Loucy (cell line): ENCODE measurements around the gene DAGLB.

ENCODE experiments used
- H2AFZ ChIP-seq: fragments of 200-600 bp; sonication (generic); 2 replicates; pipeline ENCODE4 v1.6.0; 2016; ENCODE audit warnings: antibody characterized with exemption, mild to moderate bottlenecking, low read length, moderate library complexity
- H3F3A ChIP-seq: fragments of 200-600 bp; 2 replicates; pipeline ENCODE4 v1.6.0; 2016; ENCODE audit warnings: antibody characterized with exemption, low read depth, mild to moderate bottlenecking
- H3K27me3 ChIP-seq: fragments of 200-600 bp; sonication (generic); 2 replicates; pipeline ENCODE4 v1.6.1; 2014; ENCODE audit warnings: low read length, mild to moderate bottlenecking; ENCODE audit not compliant: insufficient read depth, poor library complexity, severe bottlenecking
- H3K36me3 ChIP-seq: fragments of 200-600 bp; sonication (generic); 2 replicates; pipeline ENCODE4 v1.6.1; 2016; ENCODE audit warnings: low read length; ENCODE audit not compliant: insufficient read depth
- H3K4me1 ChIP-seq: fragments of 200-600 bp; sonication (generic); 2 replicates; pipeline ENCODE4 v1.5.1; 2014; ENCODE audit warnings: low read length, mild to moderate bottlenecking; ENCODE audit not compliant: insufficient read depth, poor library complexity, severe bottlenecking
- H3K4me2 ChIP-seq: fragments of 200-600 bp; sonication (generic); 2 replicates; pipeline ENCODE4 v1.6.0; 2014; ENCODE audit warnings: antibody characterized with exemption, low read length, low read depth, mild to moderate bottlenecking; ENCODE audit not compliant: poor library complexity, severe bottlenecking
- H3K4me3 ChIP-seq: fragments of 200-600 bp; sonication (generic); 2 replicates; pipeline ENCODE4 v1.5.1; 2014; ENCODE audit warnings: low read length, mild to moderate bottlenecking, mixed read lengths; ENCODE audit not compliant: poor library complexity, severe bottlenecking
- H3K79me2 ChIP-seq: fragments of 200-600 bp; sonication (generic); 2 replicates; pipeline ENCODE4 v1.6.1; 2014; ENCODE audit warnings: low read length; ENCODE audit not compliant: insufficient read depth
- H3K9ac ChIP-seq: fragments of 200-600 bp; sonication (generic); 2 replicates; pipeline ENCODE4 v1.6.0; 2014; ENCODE audit warnings: mild to moderate bottlenecking, low read depth, low read length, moderate library complexity; ENCODE audit not compliant: poor library complexity, severe bottlenecking
- H3K9me2 ChIP-seq: fragments of 200-600 bp; sonication (generic); replicated peaks from 2 replicates; pipeline ENCODE4 v1.6.1; 2016; ENCODE audit warnings: low read depth, low read length, mixed read lengths
- H3K9me3 ChIP-seq: fragments of 200-600 bp; sonication (generic); 2 replicates; pipeline ENCODE4 v1.6.1; 2014; ENCODE audit warnings: mild to moderate bottlenecking, antibody characterized with exemption, low read length, low read depth; ENCODE audit not compliant: insufficient read depth
- H4K20me1 ChIP-seq: fragments of 200-600 bp; sonication (generic); 2 replicates; pipeline ENCODE4 v1.6.0; 2014; ENCODE audit warnings: antibody characterized with exemption, low read length, mild to moderate bottlenecking; ENCODE audit not compliant: insufficient read depth, poor library complexity, severe bottlenecking
- CTCF ChIP-seq: fragments of 200-600 bp; sonication (generic); conservative IDR thresholded peaks from 2 replicates; pipeline ENCODE4 v1.5.1; 2014; ENCODE audit warnings: mild to moderate bottlenecking, antibody characterized with exemption, low read length
- EZH2phosphoT487 ChIP-seq: fragments of 200-600 bp; IDR thresholded peaks from 2 replicates; pipeline ENCODE4 v1.6.1; 2018; ENCODE audit warnings: antibody characterized with exemption, mild to moderate bottlenecking, moderate library complexity, borderline replicate concordance

The DAGLB gene

GRCh38 chr7:6417408-6417807 is 30.3 kb downstream of the DAGLB start:
- H3K36me3 ChIP-seq: peaks cover 42% of the 10 kb centered on the region; the same call in 1 of the 2 replicates
- no peaks in the 10 kb centered on the region for H3F3A ChIP-seq
- H4K20me1 ChIP-seq: no peaks in the 10 kb centered on the region
- no peaks in the 10 kb centered on the region for H3K9me2 ChIP-seq
- no peak overlapping the region for H3K9ac ChIP-seq
- H3K9me3 ChIP-seq: no peaks in the 10 kb centered on the region
- H3K79me2 ChIP-seq: no peaks in the 10 kb centered on the region
- H3K27me3 ChIP-seq: no peaks in the 10 kb centered on the region
- no peak for TF ChIP-seq EZH2phosphoT487
- no peak for TF ChIP-seq CTCF
- no peaks in the 10 kb centered on the region for H3K4me1 ChIP-seq
- H3K4me2 ChIP-seq: no peak overlapping the region
- H2AFZ ChIP-seq: no peak overlapping the region
- no peak overlapping the region for H3K4me3 ChIP-seq

GRCh38 chr7:6416516-6417145 is 31.1 kb downstream of the DAGLB start:
- Histone ChIP-seq H4K20me1 (no peaks in the 10 kb centered on the region), H2AFZ (no peak overlapping the region), H3K9me3 (no peaks in the 10 kb centered on the region), H3F3A (no peaks in the 10 kb centered on the region), H3K9me2 (no peaks in the 10 kb centered on the region), H3K4me1 (no peaks in the 10 kb centered on the region), H3K9ac (no peak overlapping the region), H3K4me2 (no peak overlapping the region), H3K36me3 (peaks cover 48% of the 10 kb centered on the region; the same call in 1 of the 2 replicates), H3K79me2 (no peaks in the 10 kb centered on the region), H3K4me3 (no peak overlapping the region), H3K27me3 (no peaks in the 10 kb centered on the region)
- no peak for TF ChIP-seq EZH2phosphoT487
- no peak for TF ChIP-seq CTCF

- H3K9ac ChIP-seq: no peak overlapping the region
Observed at GRCh38 chr7:6413637-6414036, 34.1 kb downstream of the DAGLB start.

More at GRCh38 chr7:6413637-6414036, 34.1 kb downstream of the DAGLB start:
- H3K79me2 ChIP-seq: no peaks in the 10 kb centered on the region
- no peaks in the 10 kb centered on the region for H3K27me3 ChIP-seq
- H3K9me2 ChIP-seq: no peaks in the 10 kb centered on the region
- H3K9me3 ChIP-seq: no peaks in the 10 kb centered on the region
- no peaks in the 10 kb centered on the region for H3K4me1 ChIP-seq
- H4K20me1 ChIP-seq: no peaks in the 10 kb centered on the region
- no peak overlapping the region for H2AFZ ChIP-seq
- no peak overlapping the region for H3K4me2 ChIP-seq
- TF ChIP-seq EZH2phosphoT487 (no peak), CTCF (no peak)
- H3K4me3 ChIP-seq: no peak overlapping the region
- no peaks in the 10 kb centered on the region for H3F3A ChIP-seq
- H3K36me3 ChIP-seq: peaks cover 67% of the 10 kb centered on the region; the same call in 1 of the 2 replicates
